ENCODE measurements around the gene GPR108. TPM values are rescaled to one million over a fixed set of nuclear protein-coding genes. Genes with fewer than 3 reads are reported as not detected.
A peak's percentile ranks its signal among the peaks of the same experiment; 100 is the strongest.

Gene GPR108
- total and polyA plus RNA-seq, 2 of the 8 experiments (the other 6 are each of a cell fraction or from before 2014, with no cell fraction given), result 34.9 to 46.0 TPM

- no peak overlapping the region for H2BK20ac ChIP-seq (ENCODE audit: low read length)
- peaks cover 0 to 17% (median 6%) of the 10 kb centered on the region in 4 experiments; a peak in 6 of 7 replicates for H3K4me1 ChIP-seq (replicated peaks in 1 of 4; ENCODE audit: control insufficient read depth in 3 of 4, insufficient read depth in 4 of 4, low read length in 3 of 4)
- no peak overlapping the region for H3K23ac ChIP-seq (ENCODE audit: insufficient read length)
- no peaks in the 10 kb centered on the region for H3K79me1 ChIP-seq (ENCODE audit: low read depth, low read length)
- no peak overlapping the region for H4K5ac ChIP-seq (ENCODE audit: insufficient read length, low read depth, low read length)
- no peak overlapping the region for H2BK5ac ChIP-seq (ENCODE audit: low read depth, low read length)
- H2AK5ac ChIP-seq (ENCODE audit: low read depth, low read length), result no peak overlapping the region
- H3K56ac ChIP-seq (replicated peaks; ENCODE audit: insufficient read length, low read depth, low read length), result no peak overlapping the region
- H3K4me2 ChIP-seq (ENCODE audit: insufficient read depth in 1 of 2, low read depth in 2 of 2, low read length in 2 of 2), result no peak overlapping the region
- H2BK120ac ChIP-seq (replicated peaks; ENCODE audit: low read depth, low read length), result no peak overlapping the region
- H3K9me3 ChIP-seq (ENCODE audit: insufficient read depth in 2 of 2, low read depth in 1 of 2, low read length in 1 of 2), result no peaks in the 10 kb centered on the region
- peaks cover 0 to 6% of the 10 kb centered on the region in 2 experiments for H4K20me1 ChIP-seq (replicated peaks in 1 of 2; ENCODE audit: control insufficient read depth in 1 of 2, insufficient read depth in 2 of 2, low read length in 2 of 2)
- ChIA-PET CTCF (ENCODE audit: partially characterized antibody) (interaction anchor here (1.8 kb wide), 1 partner anchor 150 kb away, joined by 4 read pairs; no protein-coding TSS in a partner anchor), POLR2A (ENCODE audit: partially characterized antibody) (interaction anchor here (0.6 kb wide), 1 partner anchor 22 kb away, joined by 3 read pairs; no protein-coding TSS in a partner anchor)
- H2BK15ac ChIP-seq (ENCODE audit: low read length), result no peak overlapping the region
- peak overlapping the region; percentile 51 for H3K4ac ChIP-seq (replicated peaks; ENCODE audit: insufficient read length, low read depth, low read length)
- H3K36me3 ChIP-seq (ENCODE audit: control insufficient read depth in 2 of 4, insufficient read depth in 4 of 4, low read length in 3 of 4), result no peaks in the 10 kb centered on the region; a peak in 1 of 8 replicates
- FAIRE-seq (no peak), DNase-seq (ENCODE audit: low read depth in 1 of 2, low spot score in 2 of 2) (no peak)
- peaks cover 0 to 21% (median 18%) of the 10 kb centered on the region in 4 experiments; a peak in 6 of 7 replicates for H3K27me3 ChIP-seq (replicated peaks in 1 of 4; ENCODE audit: control insufficient read depth in 3 of 4, extremely low read depth in 1 of 4, insufficient read depth in 3 of 4, low read length in 3 of 4)
- no peak overlapping the region for H3K4me3 ChIP-seq (ENCODE audit: extremely low read depth in 1 of 4, insufficient read depth in 2 of 4, low read depth in 3 of 4, low read length in 4 of 4)
- H3K23me2 ChIP-seq (ENCODE audit: low read depth, low read length), result peaks cover 14% of the 10 kb centered on the region
- H3K14ac ChIP-seq (ENCODE audit: insufficient read length), result no peak overlapping the region
- H3K9ac ChIP-seq (replicated peaks in 1 of 4; ENCODE audit: extremely low read depth in 1 of 4, low read depth in 3 of 4, low read length in 3 of 4), result no peak overlapping the region
- no peak overlapping the region for H3K27ac ChIP-seq (ENCODE audit: low read depth, low read length)
- no peak overlapping the region for H3K18ac ChIP-seq (ENCODE audit: extremely low read depth, low read length)
- no peaks in the 10 kb centered on the region; a peak in 1 of 4 replicates for H3K79me2 ChIP-seq (ENCODE audit: control insufficient read depth in 1 of 2, insufficient read depth in 2 of 2, low read length in 2 of 2)
- H2BK12ac ChIP-seq (ENCODE audit: low read depth, low read length), result 0 out of 2 replicates have a peak overlapping the region, but pooled peaks have one; percentile 27
- TF ChIP-seq SP4 (IDR thresholded peaks at IDR 0.05; ENCODE audit: low read length) (no peak), KDM4A (IDR thresholded peaks at IDR 0.05; ENCODE audit: low read depth, low read length, severe bottlenecking) (no peak)
- no peak overlapping the region for H4K91ac ChIP-seq (replicated peaks; ENCODE audit: insufficient read length, low read length)
- no peak overlapping the region for H4K8ac ChIP-seq (ENCODE audit: extremely low read depth, insufficient read depth, low read length)
- no peak overlapping the region for H2AFZ ChIP-seq (ENCODE audit: low read length)
- 86% methylated on average over 20 of the region's 24 CpGs; no CpG with 5 or more reads in 1 of the 2 experiments for WGBS, 2 experiments (ENCODE audit: extremely low coverage in 1 of 2, insufficient coverage in 1 of 2, insufficient read length in 1 of 2, insufficient replicate concordance in 2 of 2, low coverage in 1 of 2, low lambda C conversion rate in 2 of 2, missing lambda C conversion rate in 1 of 2)
Measured at GRCh38 chr19:6713773-6714692, 23.3 kb downstream of the GPR108 start.
